Thyroid gland (tissue), 4 donors: ENCODE data around the gene ANKLE1.

ENCODE experiments used
- CTCF ChIP-seq, 6 experiments: fragments of 200-600 bp in 3 of 6; fragments of 450-650 bp in 3 of 6; sonication (generic) in 3 of 6; IDR thresholded peaks; one replicate each; pipeline ENCODE4 v1.5.1; 2016 to 2019; ENCODE audit warnings: antibody characterized with exemption in 6 of 6, mild to moderate bottlenecking in 2 of 6, inconsistent platforms in 1 of 6, moderate library complexity in 1 of 6
- POLR2A ChIP-seq, 2 donors: fragments of 450-650 bp; IDR thresholded peaks; one replicate each; pipeline ENCODE4 v1.6.1; 2017; ENCODE audit warnings: antibody characterized with exemption in 2 of 2, mild to moderate bottlenecking in 2 of 2, moderate library complexity in 1 of 2

- TF ChIP-seq CTCF (IDR thresholded peaks at IDR 0.05) (no peak), POLR2A (IDR thresholded peaks at IDR 0.05) (no peak)
These were observed 44.9 kb downstream of the ANKLE1 start for GRCh38 chr19:17326595-17326966.
